Tibial nerve (tissue), 4 donors: ENCODE measurements around the gene SIK2. TPM values are rescaled to one million over a fixed set of nuclear protein-coding genes. Genes with fewer than 3 reads are reported as not detected.
"Not testable (repeated sequence)": the region's sequence is repeated elsewhere in the genome, so short reads cannot be mapped to it uniquely, and the experiment has no call there.

Source experiments
- DNase-seq, 2 donors: peaks; one replicate each; pipeline ENCODE4 v3.0.0-alpha.2; 2019; ENCODE audit warnings: low spot score in 2 of 2
- H3K27ac ChIP-seq, 4 donors: fragments of 200-600 bp; sonication (generic) in 3 of 4; one replicate each; pipeline ENCODE4 v1.5.1; 2017 to 2019; ENCODE audit warnings: mild to moderate bottlenecking in 1 of 4
- H3K27me3 ChIP-seq, 2 donors: fragments of 200-600 bp; sonication (generic) in 1 of 2; one replicate each; pipeline versions ENCODE4 v1.5.1 to v1.6.0; 2017 to 2019
- H3K36me3 ChIP-seq, 3 donors: fragments of 200-600 bp; sonication (generic); one replicate each; pipeline ENCODE4 v1.5.1; 2018 to 2019
- H3K4me1 ChIP-seq, 4 donors: fragments of 200-600 bp; sonication (generic) in 3 of 4; one replicate each; pipeline ENCODE4 v1.5.1; 2017 to 2019
- H3K4me3 ChIP-seq, 4 donors: fragments of 200-600 bp; sonication (generic) in 3 of 4; one replicate each; pipeline ENCODE4 v1.5.1; 2017 to 2019; ENCODE audit warnings: mild to moderate bottlenecking in 1 of 4, moderate library complexity in 1 of 4
- H3K9me3 ChIP-seq, 4 donors: fragments of 200-600 bp; sonication (generic) in 3 of 4; one replicate each; pipeline ENCODE4 v1.5.1; 2017 to 2019
- CTCF ChIP-seq, 5 experiments: fragments of 200-600 bp in 3 of 5; fragments of 450-650 bp in 2 of 5; sonication (generic) in 3 of 5; IDR thresholded peaks; one replicate each; pipeline ENCODE4 v1.5.1; 2016 to 2019; ENCODE audit warnings: antibody characterized with exemption in 5 of 5, mild to moderate bottlenecking in 3 of 5, moderate library complexity in 2 of 5
- EP300 ChIP-seq, 2 donors: sonication (generic); formaldehyde crosslinking; IDR thresholded peaks; one replicate each; pipeline ENCODE4 v1.6.1; 2017; ENCODE audit warnings: antibody characterized with exemption in 2 of 2, mild to moderate bottlenecking in 1 of 2
- POLR2A ChIP-seq, 2 donors: fragments of 450-650 bp; IDR thresholded peaks; one replicate each; pipeline ENCODE4 v1.6.1; 2017; ENCODE audit warnings: antibody characterized with exemption in 2 of 2, mild to moderate bottlenecking in 2 of 2, moderate library complexity in 2 of 2
- WGBS, 2 donors: methylation state at CpG; one replicate each; pipeline ENCODE4 v1.1.5; 2018; 5-methylcytosine and 5-hydroxymethylcytosine counted together
- total RNA-seq, 4 donors: library from RNA; depleted of rRNA; stranded (reverse); fragments of >200 nt; gene quantifications; one replicate each; pipeline ENCODE4 v1.1.0, GENCODE V29; 2016

SIK2 gene
- total RNA-seq, 4 donors from 2014 or later: 19.7 to 27.6 (median 24.1) TPM

GRCh38 chr11:111707039-111707690 is 104.9 kb downstream of the SIK2 start:
- WGBS, 2 donors: 29 to 30% methylated on average over 9 of the region's 9 CpGs
- Histone ChIP-seq H3K27me3 (no peaks in the 10 kb centered on the region), H3K36me3 (peaks cover 3 to 80% (median 18%) of the 10 kb centered on the region in 3 donors), H3K4me1 (peaks cover 0 to 18% (median 0%) of the 10 kb centered on the region in 4 donors), H3K9me3 (no peaks in the 10 kb centered on the region), H3K4me3 (no peak overlapping the region), H3K27ac (peak overlapping the region in 1 of 4 donors; percentile 16)
- peak in 1 of 2 donors; percentile 39 for DNase-seq
- no peak for TF ChIP-seq POLR2A (IDR thresholded peaks at IDR 0.05)
- no peak for TF ChIP-seq CTCF (IDR thresholded peaks at IDR 0.05)
- TF ChIP-seq EP300 (IDR thresholded peaks at IDR 0.05): peak; percentile 72 to 80

GRCh38 chr11:111707691-111708067 is 105.4 kb downstream of the SIK2 start:
- H3K9me3 ChIP-seq: no peaks in the 10 kb centered on the region
- H3K4me1 ChIP-seq: peaks cover 0 to 18% (median 0%) of the 10 kb centered on the region in 4 donors
- TF ChIP-seq EP300 (IDR thresholded peaks at IDR 0.05) (no peak), CTCF (IDR thresholded peaks at IDR 0.05) (no peak), POLR2A (IDR thresholded peaks at IDR 0.05) (no peak)
- DNase-seq: no peak
- peak overlapping the region in 2 of 4 donors; percentile 12 to 16 for H3K27ac ChIP-seq
- H3K4me3 ChIP-seq: no peak overlapping the region
- H3K36me3 ChIP-seq: peaks cover 3 to 80% (median 15%) of the 10 kb centered on the region in 3 donors
- 89 to 94% methylated on average over 5 of the region's 5 CpGs for WGBS, 2 donors
- no peaks in the 10 kb centered on the region for H3K27me3 ChIP-seq

GRCh38 chr11:111714522-111714921 is 112.3 kb downstream of the SIK2 start:
- no peaks in the 10 kb centered on the region for H3K27me3 ChIP-seq
- H3K4me1 ChIP-seq: peaks cover 0 to 20% (median 2%) of the 10 kb centered on the region in 4 donors
- peaks cover 0 to 63% (median 1%) of the 10 kb centered on the region in 3 donors for H3K36me3 ChIP-seq
- no peak overlapping the region for H3K4me3 ChIP-seq
- 92 to 95% methylated on average over 4 of the region's 4 CpGs for WGBS, 2 donors
- H3K9me3 ChIP-seq: no peaks in the 10 kb centered on the region
- DNase-seq: no peak
- no peak for TF ChIP-seq POLR2A (IDR thresholded peaks at IDR 0.05)
- no peak for TF ChIP-seq EP300 (IDR thresholded peaks at IDR 0.05)
- TF ChIP-seq CTCF (IDR thresholded peaks at IDR 0.05): no peak
- H3K27ac ChIP-seq: no peak overlapping the region

- WGBS, 2 donors: 53 to 58% methylated on average over 5 of the region's 5 CpGs
- Histone ChIP-seq H3K4me1 (peaks cover 0 to 20% (median 2%) of the 10 kb centered on the region in 4 donors), H3K9me3 (no peaks in the 10 kb centered on the region), H3K27me3 (no peaks in the 10 kb centered on the region), H3K27ac (no peak overlapping the region), H3K4me3 (no peak overlapping the region), H3K36me3 (peaks cover 0 to 65% (median 8%) of the 10 kb centered on the region in 3 donors)
- DNase-seq: no peak
- no peak for TF ChIP-seq EP300 (IDR thresholded peaks at IDR 0.05)
- no peak for TF ChIP-seq CTCF (IDR thresholded peaks at IDR 0.05)
- no peak for TF ChIP-seq POLR2A (IDR thresholded peaks at IDR 0.05)
These were observed 113.0 kb downstream of the SIK2 start for GRCh38 chr11:111715142-111715816.

- WGBS, 2 donors: 88 to 89% methylated on average over 3 of the region's 3 CpGs
- Histone ChIP-seq H3K4me1 (peaks cover 0 to 26% (median 2%) of the 10 kb centered on the region in 4 donors), H3K36me3 (peaks cover 0 to 66% (median 23%) of the 10 kb centered on the region in 3 donors)
- H3K27ac ChIP-seq, H3K9me3 ChIP-seq, H3K4me3 ChIP-seq, H3K27me3 ChIP-seq, DNase-seq: not testable (repeated sequence)
These were observed 115.4 kb downstream of the SIK2 start for GRCh38 chr11:111717660-111718059.
